ENCODE data around the gene ZNF780A. TPM values are rescaled to one million over a fixed set of nuclear protein-coding genes. Genes with fewer than 3 reads are reported as not detected.

The ZNF780A gene
- total RNA-seq, 1 donor, result 13.4 TPM

DNA sequence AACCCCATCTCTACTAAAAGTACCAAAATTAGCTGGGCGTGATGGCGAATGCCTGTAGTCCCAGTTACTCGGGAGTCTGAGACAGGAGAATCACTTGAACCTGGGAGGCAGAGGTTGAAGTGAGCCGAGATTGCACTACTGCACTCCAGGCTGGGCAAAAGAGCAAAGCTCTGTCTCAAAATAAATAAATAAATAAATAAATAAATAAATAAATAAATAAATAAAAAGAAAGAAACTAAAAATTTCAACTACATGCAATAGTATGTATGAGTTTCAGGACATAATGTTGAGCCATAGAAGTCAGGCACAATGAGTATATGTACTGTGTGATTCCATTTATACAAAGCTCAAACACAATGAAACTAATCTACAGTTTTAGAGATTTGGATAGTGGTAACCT is 12.9 kb upstream of the ZNF780A start:
- no peak for DNase-seq (ENCODE audit: low read depth)
- no peak for TF ChIP-seq CTCF (IDR thresholded peaks at IDR 0.05; ENCODE audit: insufficient read depth, low read depth, low read length)

GRCh38 chr19:40101813-40102212 is 11.1 kb upstream of the ZNF780A start:
- no peak overlapping the region for H3K4me3 ChIP-seq (ENCODE audit: low read depth, low read length)
- TF ChIP-seq CTCF (IDR thresholded peaks at IDR 0.05; ENCODE audit: insufficient read depth, low read depth, low read length), result no peak
- DNase-seq (ENCODE audit: low read depth), result no peak

More for the DNA sequence above, 12.9 kb upstream of the ZNF780A start:
- H3K4me3 ChIP-seq (ENCODE audit: low read depth, low read length), result no peak overlapping the region

- TF ChIP-seq CTCF (IDR thresholded peaks at IDR 0.05; ENCODE audit: insufficient read depth, low read depth, low read length), result no peak
- H3K4me3 ChIP-seq (ENCODE audit: low read depth, low read length), result no peak overlapping the region
Measured at GRCh38 chr19:40093416-40093815, 2.7 kb upstream of the ZNF780A start.

DNA sequence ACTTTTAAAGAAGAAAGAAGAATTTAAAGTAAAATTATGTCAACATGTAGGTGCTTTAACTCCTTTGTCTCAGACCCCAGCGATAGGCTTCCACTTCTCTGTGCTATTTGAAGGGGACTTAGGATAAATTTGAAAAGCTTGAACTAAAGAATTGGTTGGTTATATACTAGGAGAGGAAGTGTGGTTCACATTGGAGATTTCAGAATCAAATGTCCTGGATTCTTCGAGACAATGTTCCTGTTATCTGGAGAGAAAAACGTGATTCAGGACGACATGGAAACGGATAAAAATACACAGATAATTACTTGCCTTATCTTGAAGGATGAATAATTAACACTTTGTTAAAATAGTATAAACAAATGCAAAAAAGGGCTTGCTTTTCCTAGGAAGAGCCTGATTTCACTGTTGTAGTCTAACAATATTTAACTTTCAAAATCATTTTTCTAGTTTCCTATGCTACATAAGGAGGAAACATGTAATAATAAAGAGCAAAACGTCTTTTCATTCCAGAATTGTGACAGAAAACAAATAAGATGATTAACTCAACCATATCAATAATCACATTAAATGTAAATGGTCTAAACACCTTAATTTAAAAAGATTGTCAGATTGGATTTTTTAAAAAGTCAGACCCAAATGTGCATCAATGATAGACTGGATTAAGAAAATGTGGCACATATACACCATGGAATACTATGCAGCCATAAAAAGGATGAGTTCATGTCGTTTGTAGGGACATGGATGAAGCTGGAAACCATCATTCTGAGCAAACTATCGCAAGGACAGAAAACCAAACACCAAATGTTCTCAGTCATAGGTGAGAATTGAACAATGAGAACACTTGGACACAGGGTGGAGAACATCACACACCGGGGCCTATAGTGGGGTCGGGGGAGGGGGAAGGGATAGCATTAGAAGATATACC is 724 bp upstream of the ZNF780A start:
- peak; percentile 5 for DNase-seq (ENCODE audit: low read depth)
- no peak for TF ChIP-seq CTCF (IDR thresholded peaks at IDR 0.05; ENCODE audit: insufficient read depth, low read depth, low read length)
- H3K4me3 ChIP-seq (ENCODE audit: low read depth, low read length), result peak overlapping the region; percentile 93

More at GRCh38 chr19:40093416-40093815, 2.7 kb upstream of the ZNF780A start:
- DNase-seq (ENCODE audit: low read depth), result no peak

DNA sequence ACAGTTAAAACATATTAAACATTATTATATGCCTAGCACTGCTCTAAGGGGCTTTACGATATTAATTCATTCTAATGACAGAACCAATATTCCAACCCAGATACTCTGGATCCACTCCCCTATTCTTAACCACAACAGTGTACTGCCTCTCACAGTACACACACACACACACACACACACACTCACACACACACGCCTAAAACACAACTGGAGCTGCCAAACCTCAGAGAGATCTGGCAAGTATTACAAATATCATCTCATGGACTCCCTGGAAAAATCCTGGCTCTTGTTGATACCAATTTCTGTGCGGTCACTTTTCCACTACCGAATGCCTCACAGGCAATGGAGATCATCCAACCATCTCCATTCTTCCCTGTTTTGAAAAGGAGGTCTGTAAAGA is 1.3 kb downstream of the ZNF780A start:
- TF ChIP-seq CTCF (IDR thresholded peaks at IDR 0.05; ENCODE audit: insufficient read depth, low read depth, low read length), result no peak
- DNase-seq (ENCODE audit: low read depth), result peak; percentile 7
- H3K4me3 ChIP-seq (ENCODE audit: low read depth, low read length), result peak overlapping the region; percentile 93

- TF ChIP-seq CTCF (IDR thresholded peaks at IDR 0.05; ENCODE audit: insufficient read depth, low read depth, low read length), result no peak
- no peak overlapping the region for H3K4me3 ChIP-seq (ENCODE audit: low read depth, low read length)
- DNase-seq (ENCODE audit: low read depth), result no peak
Measured at GRCh38 chr19:40088299-40089047, 2.3 kb downstream of the ZNF780A start.
